Raji (cell line): ENCODE results near the gene NHSL2.

ENCODE experiments used
- POLR2A ChIP-seq: IDR thresholded peaks from 2 replicates; pipeline ENCODE4 v1.6.1; 2011; ENCODE audit warnings: low read depth, low read length, control low read depth; ENCODE audit not compliant: insufficient read depth

NHSL2 gene

GRCh38 chrX:72083291-72083690, 172.6 kb downstream of the NHSL2 start:
- no peak for TF ChIP-seq POLR2A

GRCh38 chrX:72084114-72084513, 173.5 kb downstream of the NHSL2 start:
- no peak for TF ChIP-seq POLR2A

- TF ChIP-seq POLR2A, result no peak
These were observed 176.3 kb downstream of the NHSL2 start for GRCh38 chrX:72086995-72087394.

DNA sequence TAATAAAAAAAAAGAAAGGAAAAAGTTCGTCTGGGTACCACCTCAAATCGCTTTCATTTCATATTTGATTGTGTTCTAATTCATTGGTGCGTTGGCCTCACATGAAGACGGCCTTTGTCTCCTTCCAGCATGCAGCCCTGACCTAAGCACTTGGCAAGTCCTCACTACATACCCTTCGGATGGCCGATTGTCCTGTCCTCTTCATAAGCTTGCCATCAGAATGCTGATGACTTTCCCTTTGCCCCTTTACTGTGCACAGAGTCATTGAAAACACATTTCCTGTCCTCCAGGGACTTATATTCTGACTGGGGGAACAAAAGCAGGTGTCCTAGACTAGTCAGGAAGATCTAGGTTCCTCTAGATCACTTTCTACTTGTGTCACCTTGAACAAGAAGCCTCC, 178.1 kb downstream of the NHSL2 start:
- TF ChIP-seq POLR2A, result no peak

- TF ChIP-seq POLR2A, result no peak
These were observed 178.6 kb downstream of the NHSL2 start for GRCh38 chrX:72089254-72089653.

DNA sequence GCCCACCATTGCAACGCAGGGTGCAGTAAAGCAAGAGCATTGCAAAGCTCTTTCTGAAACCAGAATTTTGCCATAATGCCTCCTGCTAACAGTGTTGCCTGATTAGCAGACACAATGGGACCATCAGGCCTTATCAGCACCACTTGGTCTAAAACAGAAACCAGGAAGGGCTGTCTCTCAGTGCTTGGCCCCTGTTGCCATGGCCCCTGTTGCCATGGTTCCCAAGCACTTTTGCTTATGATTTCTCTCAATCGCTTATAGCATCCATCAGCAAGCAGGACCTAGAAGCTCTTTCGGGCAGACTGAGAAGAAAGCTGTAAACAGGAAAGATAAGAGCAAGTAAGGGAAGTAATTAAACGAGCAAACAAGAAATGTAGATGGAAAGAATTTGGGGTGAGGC, 184.2 kb downstream of the NHSL2 start:
- no peak for TF ChIP-seq POLR2A

DNA sequence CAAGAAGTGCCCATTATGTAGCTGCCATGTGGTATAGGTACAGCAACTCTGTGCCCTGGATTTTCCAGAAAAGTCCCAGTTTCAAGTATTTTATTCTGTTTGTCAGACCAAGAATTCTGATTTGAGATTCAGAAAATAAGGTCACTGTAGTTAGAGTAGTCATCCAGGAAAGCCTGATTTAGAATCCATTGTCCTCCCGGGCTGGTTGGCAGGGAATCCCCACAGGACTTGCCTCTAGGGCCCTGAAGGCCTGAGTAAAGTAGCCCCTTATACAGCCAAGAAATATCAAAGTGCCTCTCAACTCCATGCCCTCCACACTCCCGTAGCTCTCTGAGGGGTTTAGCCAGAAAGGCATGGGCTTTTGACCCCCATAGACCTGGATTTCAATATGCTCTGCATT, 184.7 kb downstream of the NHSL2 start:
- TF ChIP-seq POLR2A, result no peak

- no peak for TF ChIP-seq POLR2A
These were observed 186.5 kb downstream of the NHSL2 start for GRCh38 chrX:72097098-72097497.

DNA sequence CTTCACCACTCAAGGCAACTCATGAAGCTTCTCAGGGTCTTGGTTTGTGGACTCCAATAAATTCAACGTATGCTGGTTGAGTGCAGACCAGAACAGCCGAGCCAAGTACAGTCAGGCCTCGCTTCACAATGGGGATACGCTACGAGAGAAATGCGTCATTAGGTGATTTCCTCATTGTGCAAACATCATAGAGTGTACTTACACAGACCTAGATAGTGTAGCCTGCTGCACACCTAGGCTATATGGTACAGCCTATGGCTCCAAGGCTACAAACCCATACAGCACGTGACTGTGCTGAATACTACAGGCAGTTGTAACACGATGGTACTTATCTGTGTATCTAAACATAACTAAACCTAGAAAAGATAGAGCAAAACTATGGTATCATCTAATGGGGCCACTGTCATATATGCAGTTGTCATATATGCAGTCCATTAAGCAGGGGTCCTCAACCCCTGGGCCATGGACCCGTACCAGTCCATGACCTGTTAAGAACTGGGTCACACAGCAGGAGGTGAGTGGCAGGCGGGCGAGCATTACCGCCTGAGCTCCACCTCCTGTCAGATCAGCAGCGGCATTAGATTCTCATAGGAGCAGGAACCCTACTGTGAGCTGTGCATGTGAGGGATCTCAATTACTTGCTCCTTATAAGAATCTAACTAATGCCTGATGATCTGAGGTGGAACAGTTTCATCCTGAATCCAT, 189.6 kb downstream of the NHSL2 start:
- TF ChIP-seq POLR2A, result no peak

GRCh38 chrX:72100824-72101351, 190.2 kb downstream of the NHSL2 start:
- no peak for TF ChIP-seq POLR2A

DNA sequence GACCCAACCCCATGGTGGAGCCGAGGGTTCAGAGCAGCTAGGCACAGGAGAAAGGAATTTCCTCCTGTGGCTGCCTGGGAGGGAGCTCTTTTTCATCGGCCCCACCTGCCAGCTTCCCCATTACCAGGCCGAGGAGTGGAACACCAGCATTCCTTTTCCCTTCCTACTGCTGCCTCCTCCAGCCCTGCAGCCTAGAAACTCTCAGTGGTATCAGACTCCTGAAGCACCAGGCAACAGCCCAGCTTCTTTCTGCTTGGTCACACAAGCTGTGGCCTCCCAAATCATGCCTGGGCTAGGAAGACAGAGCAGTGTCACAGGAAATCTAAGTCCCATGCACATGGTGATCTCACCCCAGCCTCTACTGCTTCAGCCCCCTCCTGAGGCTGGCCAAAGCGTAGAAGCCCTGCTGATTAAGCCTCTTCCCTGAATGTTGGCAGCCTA, 191.0 kb downstream of the NHSL2 start:
- no peak for TF ChIP-seq POLR2A

DNA sequence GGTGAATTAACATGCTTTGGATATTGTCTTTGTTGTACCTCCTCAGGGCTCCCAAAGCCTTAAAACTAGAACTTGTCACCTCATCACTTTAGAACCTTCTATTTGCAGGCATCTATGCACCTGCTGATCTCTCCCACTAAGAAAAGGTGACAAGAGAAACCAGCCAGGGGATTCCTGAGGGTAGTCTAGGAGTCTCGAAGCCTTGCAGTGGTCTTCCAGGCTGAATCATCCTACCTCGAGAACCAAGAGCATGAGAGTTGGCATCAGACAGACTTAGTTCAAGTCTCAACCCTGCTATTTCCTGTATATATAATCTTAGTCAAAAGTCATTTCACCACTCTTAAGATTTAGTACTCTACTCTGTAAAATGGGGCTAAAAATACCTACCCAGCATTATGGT, 191.5 kb downstream of the NHSL2 start:
- no peak for TF ChIP-seq POLR2A

- no peak for TF ChIP-seq POLR2A
These were observed 192.1 kb downstream of the NHSL2 start for GRCh38 chrX:72102760-72103159.

GRCh38 chrX:72105436-72105835, 194.8 kb downstream of the NHSL2 start:
- no peak for TF ChIP-seq POLR2A

DNA sequence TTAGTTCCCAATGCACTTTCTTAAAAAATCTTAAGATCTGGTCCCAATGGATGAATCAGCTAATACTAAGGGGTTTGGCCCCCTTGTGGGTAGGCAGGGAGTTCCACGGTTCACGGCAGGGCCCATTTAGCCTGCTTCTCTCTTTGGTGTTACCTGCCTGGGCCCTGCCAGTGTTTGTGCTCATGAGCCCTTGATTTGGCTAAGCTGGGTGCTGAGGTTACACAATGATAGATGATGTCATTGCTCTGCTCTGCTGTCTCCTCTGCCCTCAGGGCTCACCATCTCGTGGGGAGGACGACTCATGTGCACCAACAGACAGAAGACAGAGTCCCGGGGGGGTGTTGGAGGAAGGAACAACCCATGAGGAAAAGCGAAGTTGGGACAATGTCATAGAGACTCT, 196.7 kb downstream of the NHSL2 start:
- no peak for TF ChIP-seq POLR2A

GRCh38 chrX:72107841-72108595, 197.4 kb downstream of the NHSL2 start:
- no peak for TF ChIP-seq POLR2A

DNA sequence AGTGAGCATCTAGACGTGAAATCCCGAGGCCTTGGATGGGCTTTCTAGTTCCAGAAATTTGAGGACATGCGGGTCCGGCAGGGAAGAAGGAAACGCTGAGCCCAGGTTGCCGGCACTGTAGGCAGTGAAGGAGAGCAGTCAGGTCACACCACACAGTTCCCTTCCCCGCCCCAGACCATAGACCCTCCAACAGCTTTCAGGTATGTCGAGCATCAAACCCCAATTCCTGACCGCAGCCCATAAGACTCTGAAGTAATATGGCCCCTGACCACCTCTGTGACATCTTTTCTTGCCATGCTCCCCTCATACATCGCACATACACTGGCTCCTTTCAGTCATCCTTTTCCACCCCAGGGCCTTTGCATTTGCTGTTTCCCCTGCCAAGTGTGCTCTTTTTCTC, 198.0 kb downstream of the NHSL2 start:
- TF ChIP-seq POLR2A, result no peak
